SK-N-SH treated with all-trans-retinoic acid at 6 μM for 48 hours (cell line): ENCODE results near the gene GDF11.

Source experiments
- ATAC-seq: fragments of 200-7000 bp; cut with Tn5 transposase; 3 replicates; pipeline ENCODE4 v1.9.1; 2020; ENCODE audit warnings: mild to moderate bottlenecking, moderate library complexity
- ARNTL ChIP-seq: fragments of 450-650 bp; formaldehyde crosslinking; IDR thresholded peaks from 2 replicates; pipeline ENCODE4 v1.5.0; 2020; ENCODE audit warnings: low read depth, mild to moderate bottlenecking, moderate library complexity, borderline replicate concordance
- BACH2 ChIP-seq: fragments of 250-450 bp; sonication (Bioruptor Pico); IDR thresholded peaks from 2 replicates; pipeline ENCODE4 v1.9.0; 2021; ENCODE audit warnings: mild to moderate bottlenecking, borderline replicate concordance
- CSDC2 ChIP-seq: fragments of 250-450 bp; sonication (Bioruptor Pico); IDR thresholded peaks from 2 replicates; pipeline ENCODE4 v1.5.0; 2020; ENCODE audit warnings: mild to moderate bottlenecking, moderate library complexity
- ESRRG ChIP-seq: fragments of 250-450 bp; sonication (Bioruptor Pico); IDR thresholded peaks from 2 replicates; pipeline ENCODE4 v1.6.1; 2021; ENCODE audit warnings: mild to moderate bottlenecking
- GLIS3 ChIP-seq: fragments of 250-450 bp; sonication (Bioruptor Pico); IDR thresholded peaks from 2 replicates; pipeline ENCODE4 v1.5.0; 2020; ENCODE audit warnings: mild to moderate bottlenecking, moderate library complexity
- ISL1 ChIP-seq: fragments of 250-450 bp; sonication (Bioruptor Pico); IDR thresholded peaks from 2 replicates; pipeline ENCODE4 v2.1.2; 2022; ENCODE audit warnings: mild to moderate bottlenecking, moderate library complexity
- OSR1 ChIP-seq: fragments of 250-450 bp; sonication (Bioruptor Pico); IDR thresholded peaks from 2 replicates; pipeline ENCODE4 v1.8.0; 2022; ENCODE audit warnings: moderate library complexity, mild to moderate bottlenecking, inconsistent platforms
- PPARA ChIP-seq: fragments of 250-450 bp; sonication (Bioruptor Pico); IDR thresholded peaks from 2 replicates; pipeline ENCODE4 v1.5.0; 2020; ENCODE audit warnings: mild to moderate bottlenecking, borderline replicate concordance
- RARB ChIP-seq: fragments of 250-450 bp; sonication (Bioruptor Pico); IDR thresholded peaks from 2 replicates; pipeline ENCODE4 v1.8.0; 2021; ENCODE audit warnings: mild to moderate bottlenecking, moderate library complexity
- SNAI2 ChIP-seq: fragments of 250-450 bp; sonication (Bioruptor Pico); IDR thresholded peaks from 2 replicates; pipeline ENCODE4 v1.5.0; 2020; ENCODE audit warnings: mild to moderate bottlenecking, moderate library complexity
- TCF4 ChIP-seq: fragments of 250-450 bp; sonication (Bioruptor Pico); IDR thresholded peaks from 2 replicates; pipeline ENCODE4 v1.8.0; 2021; ENCODE audit warnings: mild to moderate bottlenecking, moderate library complexity, borderline replicate concordance
- TOX ChIP-seq: fragments of 250-450 bp; sonication (Bioruptor Pico); IDR thresholded peaks from 2 replicates; pipeline ENCODE4 v1.8.0; 2021; ENCODE audit warnings: mild to moderate bottlenecking, moderate library complexity, borderline replicate concordance
- ZFP3 ChIP-seq: fragments of 250-450 bp; sonication (Bioruptor Pico); IDR thresholded peaks from 2 replicates; pipeline ENCODE4 v1.5.0; 2020; ENCODE audit warnings: mild to moderate bottlenecking, moderate library complexity
- ZFP30 ChIP-seq: fragments of 450-650 bp; formaldehyde crosslinking; IDR thresholded peaks from 2 replicates; pipeline ENCODE4 v1.5.0; 2022; ENCODE audit warnings: mild to moderate bottlenecking, moderate library complexity
- ZNF70 ChIP-seq: fragments of 450-650 bp; formaldehyde crosslinking; IDR thresholded peaks from 2 replicates; pipeline ENCODE4 v1.5.0; 2020; ENCODE audit warnings: mild to moderate bottlenecking, moderate library complexity
- ZNF8 ChIP-seq: fragments of 450-650 bp; formaldehyde crosslinking; IDR thresholded peaks from 2 replicates; pipeline ENCODE4 v1.5.0; 2020; ENCODE audit warnings: mild to moderate bottlenecking, moderate library complexity
- TF ChIP-seq, protein P1 (sequence below): fragments of 250-450 bp; sonication (Bioruptor Pico); IDR thresholded peaks from 2 replicates; pipeline ENCODE4 v1.5.1; 2021; ENCODE audit warnings: mild to moderate bottlenecking, moderate library complexity
- TF ChIP-seq, protein P2 (sequence below): fragments of 250-450 bp; sonication (Bioruptor Pico); IDR thresholded peaks from 2 replicates; pipeline ENCODE4 v1.8.0; 2020; ENCODE audit warnings: mild to moderate bottlenecking, moderate library complexity, borderline replicate concordance
- TF ChIP-seq, protein P3 (sequence below): fragments of 250-450 bp; sonication (Bioruptor Pico); IDR thresholded peaks from 2 replicates; pipeline ENCODE4 v1.5.1; 2020; ENCODE audit warnings: low read depth, mild to moderate bottlenecking, moderate library complexity
- TF ChIP-seq, protein P4 (sequence below): fragments of 250-450 bp; sonication (Bioruptor Pico); IDR thresholded peaks from 2 replicates; pipeline ENCODE4 v1.8.0; 2021; ENCODE audit warnings: low read depth, mild to moderate bottlenecking, moderate library complexity, borderline replicate concordance

The GDF11 gene

DNA sequence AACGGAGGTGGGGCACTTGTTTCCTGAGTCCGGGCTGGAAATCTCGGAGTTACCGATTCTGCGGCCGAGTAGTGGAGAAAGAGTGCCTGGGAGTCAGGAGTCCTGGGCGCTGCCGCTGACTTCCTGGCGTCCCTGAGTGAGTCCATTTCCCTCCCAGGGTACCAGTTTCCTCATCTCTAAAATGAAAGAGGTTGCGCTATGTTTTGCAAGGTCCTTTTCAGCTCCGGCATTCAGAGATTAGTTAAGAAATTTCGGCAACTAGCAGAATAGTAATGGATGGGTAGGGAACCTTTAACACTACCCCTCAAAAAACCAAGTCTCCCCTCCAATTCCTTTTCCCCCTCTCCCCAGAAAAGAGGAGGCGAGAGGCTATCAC, 26.4 kb upstream of the GDF11 start:
- TF ChIP-seq PPARA (CRISPR knock-in tag), result no peak
- TF ChIP-seq SNAI2 (CRISPR knock-in tag), result no peak
- TF ChIP-seq, protein P1, sequence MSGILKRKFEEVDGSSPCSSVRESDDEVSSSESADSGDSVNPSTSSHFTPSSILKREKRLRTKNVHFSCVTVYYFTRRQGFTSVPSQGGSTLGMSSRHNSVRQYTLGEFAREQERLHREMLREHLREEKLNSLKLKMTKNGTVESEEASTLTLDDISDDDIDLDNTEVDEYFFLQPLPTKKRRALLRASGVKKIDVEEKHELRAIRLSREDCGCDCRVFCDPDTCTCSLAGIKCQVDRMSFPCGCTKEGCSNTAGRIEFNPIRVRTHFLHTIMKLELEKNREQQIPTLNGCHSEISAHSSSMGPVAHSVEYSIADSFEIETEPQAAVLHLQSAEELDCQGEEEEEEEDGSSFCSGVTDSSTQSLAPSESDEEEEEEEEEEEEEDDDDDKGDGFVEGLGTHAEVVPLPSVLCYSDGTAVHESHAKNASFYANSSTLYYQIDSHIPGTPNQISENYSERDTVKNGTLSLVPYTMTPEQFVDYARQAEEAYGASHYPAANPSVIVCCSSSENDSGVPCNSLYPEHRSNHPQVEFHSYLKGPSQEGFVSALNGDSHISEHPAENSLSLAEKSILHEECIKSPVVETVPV (CRISPR knock-in tag), result no peak
- ATAC-seq, result peak; percentile 13

DNA sequence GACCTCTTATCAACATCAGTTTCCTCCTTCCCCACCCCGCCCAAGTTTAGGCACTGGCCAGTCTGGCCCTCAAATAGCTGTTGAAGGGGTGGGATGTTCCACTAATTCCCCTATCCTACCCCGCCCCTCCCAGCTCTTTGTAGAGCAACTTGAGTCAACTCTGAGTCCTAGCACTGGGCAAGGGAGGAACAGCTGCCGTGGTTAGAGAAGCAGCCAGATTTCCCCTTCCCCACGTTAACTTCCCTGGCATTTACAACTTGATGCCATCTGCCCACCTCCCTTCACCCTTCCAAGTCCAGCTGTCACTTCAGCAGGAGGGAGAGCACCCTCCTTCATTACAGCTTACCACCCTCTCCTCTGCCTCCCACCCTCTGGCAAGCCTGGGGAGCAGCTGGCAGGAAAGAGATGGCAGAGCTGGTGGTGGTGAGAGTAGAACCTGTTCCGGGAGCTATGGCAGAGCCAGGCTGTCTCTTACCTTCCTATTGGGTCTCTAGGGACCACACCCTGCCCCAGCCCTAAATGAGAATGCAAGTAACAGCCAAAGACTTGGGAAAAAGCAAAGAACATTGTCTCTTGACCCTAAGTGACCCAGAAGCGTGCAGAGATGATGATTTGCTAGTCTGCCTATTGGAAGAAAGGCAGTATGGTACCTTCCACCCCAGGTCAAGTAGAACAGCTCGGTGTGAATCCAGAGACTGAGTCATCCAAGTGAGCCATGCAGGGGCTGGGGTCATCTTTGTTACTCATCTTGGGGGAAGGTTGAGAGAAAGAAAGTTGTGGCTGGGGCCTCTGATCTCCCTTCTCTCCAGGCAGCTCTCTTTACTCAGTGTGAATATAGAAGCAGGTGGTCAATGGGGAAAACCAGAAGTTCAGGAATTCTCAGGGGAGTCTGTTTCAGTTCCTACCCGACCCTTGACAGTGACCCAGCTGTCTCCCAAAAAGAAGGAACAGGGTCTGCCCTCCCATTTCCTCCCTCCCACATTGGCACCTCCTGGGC, 25.6 kb upstream of the GDF11 start:
- ATAC-seq, result no peak
- TF ChIP-seq SNAI2 (CRISPR knock-in tag), result no peak
- TF ChIP-seq ZFP30, result no peak
- no peak for TF ChIP-seq ZNF8 (CRISPR knock-in tag)
- TF ChIP-seq TOX (CRISPR knock-in tag), result no peak

DNA sequence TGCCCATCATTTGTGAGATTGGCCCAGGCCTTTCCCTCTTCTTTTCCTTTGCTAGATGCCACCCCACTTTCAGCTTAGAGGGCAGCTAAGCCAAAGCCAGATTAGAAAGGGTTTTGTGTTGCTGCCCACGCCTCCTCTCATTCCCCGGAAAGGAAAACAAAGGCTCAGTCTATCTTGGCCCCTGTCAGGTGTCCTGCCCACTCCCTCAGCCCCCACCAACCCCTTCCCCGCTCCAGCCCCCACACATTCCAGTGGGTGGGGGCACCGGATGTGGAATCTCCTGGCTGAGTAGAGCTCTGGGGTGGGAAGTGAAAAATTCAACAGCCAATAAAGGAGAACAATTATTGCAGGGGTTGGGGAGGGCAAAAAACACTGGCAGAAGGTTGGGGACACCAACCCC, 24.9 kb upstream of the GDF11 start:
- no peak for TF ChIP-seq RARB (CRISPR knock-in tag)
- no peak for TF ChIP-seq ZFP30
- ATAC-seq, result no peak

DNA sequence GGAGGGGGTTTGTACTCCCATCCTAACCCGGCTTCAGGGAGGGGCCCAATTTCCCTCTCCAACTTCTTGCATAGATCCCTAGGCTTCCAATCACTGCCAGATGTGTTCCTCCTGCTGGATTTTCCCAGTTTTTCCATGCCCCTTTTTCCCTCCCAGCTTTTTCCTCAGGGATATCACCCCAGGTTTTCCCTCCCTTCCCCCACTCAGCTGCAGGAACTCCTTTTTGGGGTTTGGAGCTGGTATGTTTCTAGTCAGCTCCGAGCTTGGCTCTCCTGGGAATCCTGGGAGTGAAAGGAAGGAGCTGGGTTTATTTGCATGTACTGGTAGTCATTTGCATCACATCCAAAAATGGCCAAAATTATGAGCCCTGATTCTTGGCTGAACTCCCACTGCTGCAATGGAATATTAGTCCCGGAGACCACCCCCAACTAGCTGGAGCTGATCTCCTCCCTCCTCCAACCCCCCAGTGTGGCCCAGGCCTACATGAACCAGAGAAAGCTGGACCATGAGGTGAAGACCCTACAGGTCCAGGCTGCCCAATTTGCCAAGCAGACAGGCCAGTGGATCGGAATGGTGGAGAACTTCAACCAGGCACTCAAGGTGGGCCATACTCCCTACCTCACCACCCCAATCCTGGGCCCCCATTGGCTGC, 24.2 kb upstream of the GDF11 start:
- TF ChIP-seq ESRRG (CRISPR knock-in tag) (no peak), TOX (CRISPR knock-in tag) (no peak), GLIS3 (CRISPR knock-in tag) (no peak), SNAI2 (CRISPR knock-in tag) (no peak), PPARA (CRISPR knock-in tag) (no peak), ARNTL (CRISPR knock-in tag) (no peak), CSDC2 (CRISPR knock-in tag) (no peak), OSR1 (CRISPR knock-in tag) (no peak), ZFP3 (CRISPR knock-in tag) (no peak), BACH2 (CRISPR knock-in tag) (no peak), TCF4 (CRISPR knock-in tag) (no peak), ZNF70 (CRISPR knock-in tag) (no peak), ISL1 (CRISPR knock-in tag) (no peak)
- TF ChIP-seq, protein P2, sequence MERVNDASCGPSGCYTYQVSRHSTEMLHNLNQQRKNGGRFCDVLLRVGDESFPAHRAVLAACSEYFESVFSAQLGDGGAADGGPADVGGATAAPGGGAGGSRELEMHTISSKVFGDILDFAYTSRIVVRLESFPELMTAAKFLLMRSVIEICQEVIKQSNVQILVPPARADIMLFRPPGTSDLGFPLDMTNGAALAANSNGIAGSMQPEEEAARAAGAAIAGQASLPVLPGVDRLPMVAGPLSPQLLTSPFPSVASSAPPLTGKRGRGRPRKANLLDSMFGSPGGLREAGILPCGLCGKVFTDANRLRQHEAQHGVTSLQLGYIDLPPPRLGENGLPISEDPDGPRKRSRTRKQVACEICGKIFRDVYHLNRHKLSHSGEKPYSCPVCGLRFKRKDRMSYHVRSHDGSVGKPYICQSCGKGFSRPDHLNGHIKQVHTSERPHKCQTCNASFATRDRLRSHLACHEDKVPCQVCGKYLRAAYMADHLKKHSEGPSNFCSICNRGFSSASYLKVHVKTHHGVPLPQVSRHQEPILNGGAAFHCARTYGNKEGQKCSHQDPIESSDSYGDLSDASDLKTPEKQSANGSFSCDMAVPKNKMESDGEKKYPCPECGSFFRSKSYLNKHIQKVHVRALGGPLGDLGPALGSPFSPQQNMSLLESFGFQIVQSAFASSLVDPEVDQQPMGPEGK (CRISPR knock-in tag), result no peak
- TF ChIP-seq, protein P3, sequence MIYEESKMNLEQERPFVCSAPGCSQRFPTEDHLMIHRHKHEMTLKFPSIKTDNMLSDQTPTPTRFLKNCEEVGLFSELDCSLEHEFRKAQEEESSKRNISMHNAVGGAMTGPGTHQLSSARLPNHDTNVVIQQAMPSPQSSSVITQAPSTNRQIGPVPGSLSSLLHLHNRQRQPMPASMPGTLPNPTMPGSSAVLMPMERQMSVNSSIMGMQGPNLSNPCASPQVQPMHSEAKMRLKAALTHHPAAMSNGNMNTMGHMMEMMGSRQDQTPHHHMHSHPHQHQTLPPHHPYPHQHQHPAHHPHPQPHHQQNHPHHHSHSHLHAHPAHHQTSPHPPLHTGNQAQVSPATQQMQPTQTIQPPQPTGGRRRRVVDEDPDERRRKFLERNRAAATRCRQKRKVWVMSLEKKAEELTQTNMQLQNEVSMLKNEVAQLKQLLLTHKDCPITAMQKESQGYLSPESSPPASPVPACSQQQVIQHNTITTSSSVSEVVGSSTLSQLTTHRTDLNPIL (CRISPR knock-in tag), result no peak
- TF ChIP-seq, protein P4, sequence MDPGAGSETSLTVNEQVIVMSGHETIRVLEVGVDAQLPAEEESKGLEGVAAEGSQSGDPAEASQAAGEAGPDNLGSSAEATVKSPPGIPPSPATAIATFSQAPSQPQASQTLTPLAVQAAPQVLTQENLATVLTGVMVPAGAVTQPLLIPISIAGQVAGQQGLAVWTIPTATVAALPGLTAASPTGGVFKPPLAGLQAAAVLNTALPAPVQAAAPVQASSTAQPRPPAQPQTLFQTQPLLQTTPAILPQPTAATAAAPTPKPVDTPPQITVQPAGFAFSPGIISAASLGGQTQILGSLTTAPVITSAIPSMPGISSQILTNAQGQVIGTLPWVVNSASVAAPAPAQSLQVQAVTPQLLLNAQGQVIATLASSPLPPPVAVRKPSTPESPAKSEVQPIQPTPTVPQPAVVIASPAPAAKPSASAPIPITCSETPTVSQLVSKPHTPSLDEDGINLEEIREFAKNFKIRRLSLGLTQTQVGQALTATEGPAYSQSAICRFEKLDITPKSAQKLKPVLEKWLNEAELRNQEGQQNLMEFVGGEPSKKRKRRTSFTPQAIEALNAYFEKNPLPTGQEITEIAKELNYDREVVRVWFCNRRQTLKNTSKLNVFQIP, result no peak
- TF ChIP-seq, protein P1 (CRISPR knock-in tag), result no peak
- no peak for ATAC-seq
